Progenitor cell of endocrine pancreas (in vitro differentiated cells): ENCODE data around the gene SMAD3. TPM values are rescaled to one million over a fixed set of nuclear protein-coding genes. Genes with fewer than 3 reads are reported as not detected.

Experiments used
- DNase-seq: peaks from one replicate; pipeline ENCODE4 v3.0.0; 2021; ENCODE audit warnings: low spot score; ENCODE audit not compliant: unreplicated experiment
- H3K27ac Mint-ChIP-seq: 2 replicates; pipeline ENCODE4 v1.8.0; 2021; ENCODE audit warnings: mild to moderate bottlenecking, moderate library complexity, mixed read lengths
- H3K27me3 Mint-ChIP-seq: 2 replicates; pipeline ENCODE4 v1.8.0; 2021; ENCODE audit warnings: mixed read lengths
- H3K36me3 Mint-ChIP-seq: 2 replicates; pipeline ENCODE4 v1.8.0; 2022; ENCODE audit warnings: mixed read lengths; ENCODE audit not compliant: insufficient read depth
- H3K4me1 Mint-ChIP-seq: 2 replicates; pipeline ENCODE4 v1.8.0; 2021; ENCODE audit warnings: low read depth, mixed read lengths
- H3K4me3 Mint-ChIP-seq: 2 replicates; pipeline ENCODE4 v1.8.0; 2021; ENCODE audit warnings: low read depth, mild to moderate bottlenecking, moderate library complexity, mixed read lengths
- H3K9me3 Mint-ChIP-seq: 2 replicates; pipeline ENCODE4 v1.8.0; 2021; ENCODE audit warnings: low read depth, mixed read lengths
- CTCF ChIP-seq: fragments of 200-600 bp; sonication (generic); IDR thresholded peaks from one replicate; pipeline ENCODE4 v1.5.0; 2021; ENCODE audit warnings: antibody characterized with exemption, mild to moderate bottlenecking; ENCODE audit not compliant: unreplicated experiment
- total RNA-seq: library from RNA; stranded (reverse); gene quantifications from 2 replicates; pipeline ENCODE4 v1.2.1, GENCODE V29; 2021

The SMAD3 gene
- total RNA-seq, 1 donor from 2014 or later, result 51.3 TPM

- DNase-seq, result no peak
- no peak for TF ChIP-seq CTCF
- Mint-ChIP-seq H3K27ac (no peak overlapping the region), H3K36me3 (peaks cover 21% of the 10 kb centered on the region), H3K9me3 (no peaks in the 10 kb centered on the region), H3K27me3 (no peaks in the 10 kb centered on the region), H3K4me1 (no peaks in the 10 kb centered on the region), H3K4me3 (no peak overlapping the region)
Observed at GRCh38 chr15:67192185-67192820, 126.9 kb downstream of the SMAD3 start.

- Mint-ChIP-seq H3K36me3 (peaks cover 23% of the 10 kb centered on the region), H3K4me3 (no peak overlapping the region), H3K4me1 (no peaks in the 10 kb centered on the region), H3K27me3 (no peaks in the 10 kb centered on the region), H3K9me3 (no peaks in the 10 kb centered on the region), H3K27ac (no peak overlapping the region)
- DNase-seq, result no peak
- TF ChIP-seq CTCF, result no peak
Observed at GRCh38 chr15:67193223-67193990, 128.0 kb downstream of the SMAD3 start.

- no peak for DNase-seq
- Mint-ChIP-seq H3K27ac (no peak overlapping the region), H3K36me3 (peaks cover 18% of the 10 kb centered on the region), H3K4me3 (no peak overlapping the region), H3K9me3 (no peaks in the 10 kb centered on the region), H3K27me3 (no peaks in the 10 kb centered on the region), H3K4me1 (no peaks in the 10 kb centered on the region)
- no peak for TF ChIP-seq CTCF
Observed at GRCh38 chr15:67194171-67195114, 129.0 kb downstream of the SMAD3 start.

GRCh38 chr15:67195305-67195704, 129.9 kb downstream of the SMAD3 start:
- Mint-ChIP-seq H3K4me3 (no peak overlapping the region), H3K4me1 (no peaks in the 10 kb centered on the region), H3K27me3 (no peaks in the 10 kb centered on the region), H3K36me3 (peaks cover 16% of the 10 kb centered on the region), H3K9me3 (no peaks in the 10 kb centered on the region), H3K27ac (no peak overlapping the region)
- DNase-seq, result no peak
- no peak for TF ChIP-seq CTCF

GRCh38 chr15:67196222-67196621, 130.8 kb downstream of the SMAD3 start:
- no peak for DNase-seq
- H3K4me3 Mint-ChIP-seq, result no peak overlapping the region
- H3K27me3 Mint-ChIP-seq, result no peaks in the 10 kb centered on the region
- H3K9me3 Mint-ChIP-seq, result no peaks in the 10 kb centered on the region
- TF ChIP-seq CTCF, result no peak
- H3K4me1 Mint-ChIP-seq, result peaks cover 2% of the 10 kb centered on the region
- H3K36me3 Mint-ChIP-seq, result peaks cover 16% of the 10 kb centered on the region
- no peak overlapping the region for H3K27ac Mint-ChIP-seq
